OCI-LY1 (cell line): ENCODE results near the gene PCBP3.

Source experiments
- H2AFZ ChIP-seq: fragments of 200-600 bp; sonication (generic), shearing (Covaris generic); 2 replicates; pipeline ENCODE4 v1.6.0; 2014; ENCODE audit warnings: antibody characterized with exemption, mild to moderate bottlenecking, low read length
- H3F3A ChIP-seq: fragments of 200-600 bp; sonication (generic), shearing (Covaris generic); 2 replicates; pipeline ENCODE4 v1.6.0; 2014; ENCODE audit warnings: mild to moderate bottlenecking, antibody characterized with exemption, low read length, moderate library complexity; ENCODE audit not compliant: insufficient read depth
- H3K27ac ChIP-seq: fragments of 200-600 bp; sonication (generic); 2 replicates; pipeline ENCODE4 v1.5.1; 2014; ENCODE audit warnings: low read length, mixed run types, mild to moderate bottlenecking, low read depth; ENCODE audit not compliant: poor library complexity, severe bottlenecking
- H3K27me3 ChIP-seq: fragments of 200-600 bp; sonication (generic); 2 replicates; pipeline ENCODE4 v1.6.0; 2014; ENCODE audit warnings: antibody characterized with exemption, mild to moderate bottlenecking, low read length, moderate library complexity; ENCODE audit not compliant: insufficient read depth
- H3K36me3 ChIP-seq: fragments of 200-600 bp; sonication (generic); 2 replicates; pipeline ENCODE4 v1.6.1; 2014; ENCODE audit warnings: mild to moderate bottlenecking, antibody characterized with exemption, low read length, moderate library complexity, mixed read lengths; ENCODE audit not compliant: insufficient read depth
- H3K4me1 ChIP-seq: fragments of 200-600 bp; sonication (generic); 2 replicates; pipeline ENCODE4 v1.5.1; 2014; ENCODE audit warnings: mild to moderate bottlenecking, low read length, moderate library complexity; ENCODE audit not compliant: insufficient read depth, severe bottlenecking
- H3K4me2 ChIP-seq: fragments of 200-600 bp; sonication (generic), shearing (Covaris generic); 2 replicates; pipeline ENCODE4 v1.6.1; 2014; ENCODE audit warnings: low read length
- H3K4me3 ChIP-seq: fragments of 200-600 bp; sonication (generic); 2 replicates; pipeline ENCODE4 v1.5.1; 2014; ENCODE audit warnings: low read length, low read depth, mild to moderate bottlenecking, mixed read lengths; ENCODE audit not compliant: poor library complexity, severe bottlenecking
- H3K79me2 ChIP-seq: fragments of 200-600 bp; shearing (Covaris generic); 2 replicates; pipeline ENCODE4 v1.6.1; 2016; ENCODE audit warnings: mixed run types, low read length, mixed read lengths; ENCODE audit not compliant: insufficient read depth
- H3K9ac ChIP-seq: fragments of 200-600 bp; sonication (generic), shearing (Covaris generic); 2 replicates; pipeline ENCODE4 v1.6.1; 2014; ENCODE audit warnings: mild to moderate bottlenecking, low read length, mixed read lengths
- H3K9me2 ChIP-seq: fragments of 200-600 bp; sonication (generic), shearing (Covaris generic); 2 replicates; pipeline ENCODE4 v1.6.1; 2014; ENCODE audit warnings: low read depth, mild to moderate bottlenecking, low read length, mixed read lengths
- H3K9me3 ChIP-seq: fragments of 200-600 bp; shearing (Covaris generic); 2 replicates; pipeline ENCODE4 v1.6.1; 2014; ENCODE audit warnings: low read length, mixed read lengths
- H4K20me1 ChIP-seq: fragments of 200-600 bp; sonication (generic), shearing (Covaris generic); 2 replicates; pipeline ENCODE4 v1.6.0; 2016; ENCODE audit warnings: mild to moderate bottlenecking, low read length; ENCODE audit not compliant: insufficient read depth
- EZH2 ChIP-seq: fragments of 200-600 bp; sonication (generic), shearing (Covaris generic); IDR thresholded peaks from 2 replicates; pipeline ENCODE4 v1.8.0; 2017; ENCODE audit warnings: borderline replicate concordance, mixed run types, mild to moderate bottlenecking, antibody characterized with exemption, low read length, moderate library complexity, mixed read lengths
- TF ChIP-seq, protein P1 (sequence below): fragments of 200-600 bp; sonication (generic), shearing (Covaris generic); IDR thresholded peaks from 2 replicates; pipeline ENCODE4 v1.5.1; 2017; ENCODE audit warnings: mild to moderate bottlenecking, antibody characterized with exemption, low read length, moderate library complexity, mixed read lengths

Gene PCBP3

DNA sequence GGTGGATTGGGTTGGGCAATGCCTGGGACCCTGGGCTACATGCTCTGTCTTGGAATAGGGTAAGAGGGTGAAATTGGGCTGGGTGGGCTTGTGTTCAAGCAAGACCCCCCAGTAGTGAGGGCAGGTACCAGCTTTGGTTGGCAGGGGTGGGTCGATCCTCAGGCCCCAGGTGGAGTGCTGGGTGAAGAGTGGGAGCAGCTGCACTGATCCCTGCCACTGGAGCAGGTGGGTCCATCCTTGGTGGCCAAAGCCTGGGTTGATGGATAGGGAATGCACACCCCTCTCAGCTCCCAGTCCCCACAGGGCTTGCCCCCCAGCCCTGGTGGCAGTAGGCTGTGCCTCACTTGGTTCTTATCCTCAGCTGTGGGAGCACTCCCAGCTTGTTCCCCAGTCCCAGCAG lies 135.2 kb downstream of the PCBP3 start:
- no peak overlapping the region for H2AFZ ChIP-seq
- H3K27ac ChIP-seq: no peak overlapping the region
- no peak overlapping the region for H3K4me3 ChIP-seq
- no peak overlapping the region for H3K9ac ChIP-seq
- H3K4me1 ChIP-seq: no peaks in the 10 kb centered on the region
- H4K20me1 ChIP-seq: no peaks in the 10 kb centered on the region
- 0 out of 2 replicates have a peak, but pooled peaks cover under 1% of the 10 kb centered on the region for H3K9me3 ChIP-seq
- H3F3A ChIP-seq: no peaks in the 10 kb centered on the region
- TF ChIP-seq, protein P1, sequence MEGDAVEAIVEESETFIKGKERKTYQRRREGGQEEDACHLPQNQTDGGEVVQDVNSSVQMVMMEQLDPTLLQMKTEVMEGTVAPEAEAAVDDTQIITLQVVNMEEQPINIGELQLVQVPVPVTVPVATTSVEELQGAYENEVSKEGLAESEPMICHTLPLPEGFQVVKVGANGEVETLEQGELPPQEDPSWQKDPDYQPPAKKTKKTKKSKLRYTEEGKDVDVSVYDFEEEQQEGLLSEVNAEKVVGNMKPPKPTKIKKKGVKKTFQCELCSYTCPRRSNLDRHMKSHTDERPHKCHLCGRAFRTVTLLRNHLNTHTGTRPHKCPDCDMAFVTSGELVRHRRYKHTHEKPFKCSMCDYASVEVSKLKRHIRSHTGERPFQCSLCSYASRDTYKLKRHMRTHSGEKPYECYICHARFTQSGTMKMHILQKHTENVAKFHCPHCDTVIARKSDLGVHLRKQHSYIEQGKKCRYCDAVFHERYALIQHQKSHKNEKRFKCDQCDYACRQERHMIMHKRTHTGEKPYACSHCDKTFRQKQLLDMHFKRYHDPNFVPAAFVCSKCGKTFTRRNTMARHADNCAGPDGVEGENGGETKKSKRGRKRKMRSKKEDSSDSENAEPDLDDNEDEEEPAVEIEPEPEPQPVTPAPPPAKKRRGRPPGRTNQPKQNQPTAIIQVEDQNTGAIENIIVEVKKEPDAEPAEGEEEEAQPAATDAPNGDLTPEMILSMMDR: no peak
- no peak for TF ChIP-seq EZH2
- no peaks in the 10 kb centered on the region for H3K9me2 ChIP-seq
- H3K79me2 ChIP-seq: no peaks in the 10 kb centered on the region
- H3K27me3 ChIP-seq: no peaks in the 10 kb centered on the region
- H3K36me3 ChIP-seq: no peaks in the 10 kb centered on the region
- no peak overlapping the region for H3K4me2 ChIP-seq

- H3K27me3 ChIP-seq: no peaks in the 10 kb centered on the region
- no peaks in the 10 kb centered on the region for H3K9me2 ChIP-seq
- no peaks in the 10 kb centered on the region for H3F3A ChIP-seq
- no peak overlapping the region for H3K4me2 ChIP-seq
- H2AFZ ChIP-seq: no peak overlapping the region
- H3K4me3 ChIP-seq: no peak overlapping the region
- no peaks in the 10 kb centered on the region for H3K9me3 ChIP-seq
- no peaks in the 10 kb centered on the region for H3K4me1 ChIP-seq
- H3K79me2 ChIP-seq: no peaks in the 10 kb centered on the region
- no peak overlapping the region for H3K9ac ChIP-seq
- no peaks in the 10 kb centered on the region for H3K36me3 ChIP-seq
- H4K20me1 ChIP-seq: no peaks in the 10 kb centered on the region
- no peak overlapping the region for H3K27ac ChIP-seq
- TF ChIP-seq EZH2: no peak
- TF ChIP-seq, protein P1: no peak
These were observed 135.7 kb downstream of the PCBP3 start for GRCh38 chr21:45779226-45779625.

DNA sequence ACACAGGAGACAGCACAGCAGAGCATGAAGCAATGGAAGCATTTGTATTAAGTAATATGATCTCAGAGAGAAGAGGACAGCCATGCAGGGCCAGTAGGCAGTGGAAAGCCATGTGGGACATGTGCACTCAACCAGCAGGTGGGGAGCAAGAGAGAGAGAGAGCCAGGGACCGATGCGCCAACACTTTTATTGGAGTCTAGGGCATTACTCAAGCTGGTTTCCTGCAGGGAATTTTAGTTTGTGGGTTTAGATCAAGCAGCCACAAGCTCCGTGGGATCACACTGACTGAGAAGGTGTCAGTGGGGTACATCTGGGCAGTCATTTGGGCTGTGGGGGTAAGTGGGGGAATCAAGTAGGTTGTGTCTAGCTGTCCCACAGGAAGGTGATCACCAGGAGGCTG lies 137.1 kb downstream of the PCBP3 start:
- Histone ChIP-seq H3K9ac (no peak overlapping the region), H3K4me2 (no peak overlapping the region), H3K79me2 (no peaks in the 10 kb centered on the region), H3K36me3 (no peaks in the 10 kb centered on the region), H2AFZ (no peak overlapping the region), H3K27ac (no peak overlapping the region), H4K20me1 (no peaks in the 10 kb centered on the region), H3K4me1 (no peaks in the 10 kb centered on the region), H3K27me3 (no peaks in the 10 kb centered on the region), H3F3A (no peaks in the 10 kb centered on the region), H3K9me3 (no peaks in the 10 kb centered on the region), H3K9me2 (no peaks in the 10 kb centered on the region), H3K4me3 (no peak overlapping the region)
- TF ChIP-seq, protein P1: no peak
- TF ChIP-seq EZH2: no peak
